OCI-LY7 (cell line): ENCODE results near the gene EMD. TPM values are rescaled to one million over a fixed set of nuclear protein-coding genes. Genes with fewer than 3 reads are reported as not detected.
"Not testable (repeated sequence)": the region's sequence is repeated elsewhere in the genome, so short reads cannot be mapped to it uniquely, and the experiment has no call there.

Experiments
- BruUV-seq: library from RNA; stranded (reverse); fragments of 400-500 nt; replicated peaks from 2 replicates; lab custom pipeline; 2021; lab: Mats Ljungman, UMichigan
- CTCF ChIA-PET: fragments of 300-600 bp; sonication (Branson Sonifier 250); formaldehyde crosslinking; loops from one replicate; lab custom pipeline; 2022; ENCODE audit warnings: antibody characterized with exemption; ENCODE audit not compliant: unreplicated experiment; lab: Charles Lee
- POLR2A ChIA-PET: fragments of 300-600 bp; sonication (Branson Sonifier 250); formaldehyde crosslinking; loops from one replicate; lab custom pipeline; 2022; ENCODE audit warnings: antibody characterized with exemption; lab: Charles Lee
- DNase-seq: peaks from one replicate; pipeline ENCODE4 v3.0.0-alpha.2; 2015; ENCODE audit warnings: low spot score
- H2AFZ ChIP-seq: fragments of 200-600 bp; sonication (generic), shearing (Covaris generic); 2 replicates; pipeline ENCODE4 v1.6.1; 2014; ENCODE audit warnings: mild to moderate bottlenecking, antibody characterized with exemption, low read length, moderate library complexity
- H3K27ac ChIP-seq: fragments of 200-600 bp; sonication (generic); 2 replicates; pipeline ENCODE4 v1.5.1; 2014; ENCODE audit warnings: mixed run types, low read depth, mild to moderate bottlenecking, moderate library complexity, low read length, inconsistent platforms; ENCODE audit not compliant: poor library complexity, severe bottlenecking
- H3K36me3 ChIP-seq: fragments of 200-600 bp; sonication (generic); 2 replicates; pipeline ENCODE4 v1.6.1; 2014; ENCODE audit warnings: mild to moderate bottlenecking, antibody characterized with exemption, low read length, moderate library complexity, mixed read lengths; ENCODE audit not compliant: insufficient read depth
- H3K4me1 ChIP-seq: fragments of 200-600 bp; sonication (generic); 2 replicates; pipeline ENCODE4 v1.5.1; 2014; ENCODE audit warnings: mild to moderate bottlenecking, low read length; ENCODE audit not compliant: insufficient read depth, poor library complexity, severe bottlenecking
- H3K4me2 ChIP-seq: fragments of 200-600 bp; sonication (generic); 2 replicates; pipeline ENCODE4 v1.6.1; 2014; ENCODE audit warnings: mild to moderate bottlenecking, low read length
- H3K4me3 ChIP-seq: fragments of 200-600 bp; sonication (generic); 2 replicates; pipeline ENCODE4 v1.5.1; 2014; ENCODE audit warnings: mild to moderate bottlenecking, low read depth, low read length; ENCODE audit not compliant: poor library complexity, severe bottlenecking
- H3K79me2 ChIP-seq: fragments of 200-600 bp; sonication (generic); 2 replicates; pipeline ENCODE4 v1.6.1; 2016; ENCODE audit warnings: low read depth, mild to moderate bottlenecking, low read length, moderate library complexity, mixed read lengths; ENCODE audit not compliant: insufficient read depth
- H3K9me2 ChIP-seq: fragments of 200-600 bp; sonication (generic); 2 replicates; pipeline ENCODE4 v1.6.1; 2016; ENCODE audit warnings: mild to moderate bottlenecking, low read length, mixed read lengths; ENCODE audit not compliant: insufficient read depth
- H3K9me3 ChIP-seq: fragments of 200-600 bp; sonication (generic); 2 replicates; pipeline ENCODE4 v1.6.1; 2014; ENCODE audit warnings: mild to moderate bottlenecking, mixed run types, low read length, mixed read lengths
- H4K20me1 ChIP-seq: fragments of 200-600 bp; sonication (generic); 2 replicates; pipeline ENCODE4 v1.6.1; 2014; ENCODE audit warnings: mild to moderate bottlenecking, antibody characterized with exemption, low read length, moderate library complexity, mixed read lengths; ENCODE audit not compliant: insufficient read depth
- EZH2phosphoT487 ChIP-seq: fragments of 200-600 bp; sonication (generic); IDR thresholded peaks from 2 replicates; pipeline ENCODE4 v1.6.1; 2018; ENCODE audit warnings: low read depth, borderline replicate concordance, mild to moderate bottlenecking, mixed run types, antibody characterized with exemption, low read length, moderate library complexity, mixed read lengths
- intact Hi-C: fragments of 100-400 bp; cut with micrococcal nuclease; formaldehyde crosslinking; loops from one replicate; pipeline ENCODE4 v1.10.0; 2022; ENCODE audit not compliant: unreplicated experiment
- total RNA-seq, 2 experiments: library from RNA; depleted of rRNA in 1 of 2; stranded (reverse); fragments of >200 nt in 1 of 2; shearing (Covaris generic) in 1 of 2; gene quantifications; 2 replicates each; pipeline ENCODE4 v1.2.3, GENCODE V29; 2014 to 2022
- TF ChIP-seq, protein P1 (sequence below): fragments of 200-600 bp; sonication (generic); conservative IDR thresholded peaks from 2 replicates; pipeline ENCODE4 v1.5.1; 2014; ENCODE audit warnings: mild to moderate bottlenecking, antibody characterized with exemption, low read length, moderate library complexity, mixed read lengths

EMD gene
- total RNA-seq, 2 experiments from 2014 or later = 35.4 to 64.6 TPM

DNA sequence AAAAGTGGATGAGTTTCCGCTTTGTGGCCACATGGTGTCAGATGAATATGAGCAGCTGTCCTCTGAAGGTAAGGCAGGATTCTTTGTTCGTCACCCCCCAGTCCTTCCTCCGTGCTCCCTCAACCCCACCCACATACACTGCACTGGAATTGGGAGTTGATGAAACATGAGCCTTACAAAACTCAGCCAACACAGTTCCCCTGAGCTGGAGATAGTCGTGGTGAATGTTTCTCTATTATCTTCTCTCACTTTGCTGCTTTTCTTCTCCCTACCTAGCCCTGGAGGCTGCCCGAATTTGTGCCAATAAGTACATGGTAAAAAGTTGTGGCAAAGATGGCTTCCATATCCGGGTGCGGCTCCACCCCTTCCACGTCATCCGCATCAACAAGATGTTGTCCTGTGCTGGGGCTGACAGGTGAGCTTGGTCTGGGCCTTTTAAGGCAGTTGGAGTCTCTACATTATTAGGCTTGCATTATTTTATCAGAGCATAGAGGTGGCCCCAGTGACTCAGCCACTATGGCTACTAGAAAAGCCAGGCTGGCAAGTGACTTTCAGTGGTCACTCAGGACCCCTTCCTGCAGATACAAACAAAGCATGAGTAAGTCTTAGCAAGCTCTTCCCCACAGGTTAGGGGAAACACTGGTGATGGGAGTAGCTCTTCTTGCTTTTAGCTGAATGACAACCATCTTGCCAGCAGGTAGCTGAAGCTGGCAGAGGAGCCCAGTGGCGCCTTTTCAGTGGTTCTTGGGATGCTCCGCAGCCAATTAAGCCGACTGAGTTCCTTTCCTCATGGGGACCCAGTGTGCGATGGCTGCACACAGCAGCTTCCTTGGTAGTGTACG, 20.7 kb downstream of the EMD start:
- H3K4me3 ChIP-seq = peak overlapping the region; percentile 86
- peaks cover 13% of the 10 kb centered on the region; the same call in 1 of the 2 replicates for H3K79me2 ChIP-seq
- intact Hi-C loops = loop anchor here (5.0 kb wide), 1 partner anchor 133 kb away; no protein-coding TSS in a partner anchor
- no peak for TF ChIP-seq EZH2phosphoT487
- TF ChIP-seq, protein P1, sequence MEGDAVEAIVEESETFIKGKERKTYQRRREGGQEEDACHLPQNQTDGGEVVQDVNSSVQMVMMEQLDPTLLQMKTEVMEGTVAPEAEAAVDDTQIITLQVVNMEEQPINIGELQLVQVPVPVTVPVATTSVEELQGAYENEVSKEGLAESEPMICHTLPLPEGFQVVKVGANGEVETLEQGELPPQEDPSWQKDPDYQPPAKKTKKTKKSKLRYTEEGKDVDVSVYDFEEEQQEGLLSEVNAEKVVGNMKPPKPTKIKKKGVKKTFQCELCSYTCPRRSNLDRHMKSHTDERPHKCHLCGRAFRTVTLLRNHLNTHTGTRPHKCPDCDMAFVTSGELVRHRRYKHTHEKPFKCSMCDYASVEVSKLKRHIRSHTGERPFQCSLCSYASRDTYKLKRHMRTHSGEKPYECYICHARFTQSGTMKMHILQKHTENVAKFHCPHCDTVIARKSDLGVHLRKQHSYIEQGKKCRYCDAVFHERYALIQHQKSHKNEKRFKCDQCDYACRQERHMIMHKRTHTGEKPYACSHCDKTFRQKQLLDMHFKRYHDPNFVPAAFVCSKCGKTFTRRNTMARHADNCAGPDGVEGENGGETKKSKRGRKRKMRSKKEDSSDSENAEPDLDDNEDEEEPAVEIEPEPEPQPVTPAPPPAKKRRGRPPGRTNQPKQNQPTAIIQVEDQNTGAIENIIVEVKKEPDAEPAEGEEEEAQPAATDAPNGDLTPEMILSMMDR = no peak
- no peaks in the 10 kb centered on the region for H3K9me3 ChIP-seq
- no TSS peak for BruUV-seq
- peak overlapping the region; percentile 90 for H3K27ac ChIP-seq
- H4K20me1 ChIP-seq = no peaks in the 10 kb centered on the region
- no peaks in the 10 kb centered on the region for H3K9me2 ChIP-seq
- peaks cover 38% of the 10 kb centered on the region for H3K36me3 ChIP-seq
- ChIA-PET CTCF (no interaction called here), POLR2A (interaction anchor here (0.8 to 1.3 kb wide), 4 partner anchors 11 to 82 kb away, joined by 3 read pairs; no protein-coding TSS in a partner anchor)
- H3K4me1 ChIP-seq = peaks cover 9% of the 10 kb centered on the region
- DNase-seq = peak; percentile 12
- H3K4me2 ChIP-seq = peak overlapping the region; percentile 98
- no peak overlapping the region for H2AFZ ChIP-seq

DNA sequence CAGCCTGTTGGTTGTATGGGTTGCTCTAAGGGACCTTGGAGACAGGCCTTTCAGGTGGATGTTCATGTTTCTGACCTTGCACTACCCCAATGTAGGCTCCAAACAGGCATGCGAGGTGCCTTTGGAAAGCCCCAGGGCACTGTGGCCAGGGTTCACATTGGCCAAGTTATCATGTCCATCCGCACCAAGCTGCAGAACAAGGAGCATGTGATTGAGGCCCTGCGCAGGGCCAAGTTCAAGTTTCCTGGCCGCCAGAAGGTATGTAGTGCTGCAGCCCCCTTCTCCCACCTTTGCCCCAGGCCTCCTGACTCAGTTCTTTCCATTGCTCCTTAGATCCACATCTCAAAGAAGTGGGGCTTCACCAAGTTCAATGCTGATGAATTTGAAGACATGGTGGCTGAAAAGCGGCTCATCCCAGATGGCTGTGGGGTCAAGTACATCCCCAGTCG, 21.3 kb downstream of the EMD start:
- Histone ChIP-seq H3K4me2 (peak overlapping the region; percentile 98; the same call in 1 of the 2 replicates), H3K36me3 (peaks cover 38% of the 10 kb centered on the region), H3K79me2 (peaks cover 13% of the 10 kb centered on the region; the same call in 1 of the 2 replicates), H3K4me3 (peak overlapping the region; percentile 86)
- H3K9me3 ChIP-seq, H2AFZ ChIP-seq, BruUV-seq, H3K9me2 ChIP-seq, H3K4me1 ChIP-seq, H3K27ac ChIP-seq, CTCF ChIA-PET, DNase-seq, H4K20me1 ChIP-seq: not testable (repeated sequence)
- POLR2A ChIA-PET = interaction anchor here (0.8 to 1.3 kb wide), 4 partner anchors 10 to 81 kb away, joined by 3 read pairs; no protein-coding TSS in a partner anchor
- intact Hi-C loops = loop anchor here (5.0 kb wide), 1 partner anchor 132 kb away; no protein-coding TSS in a partner anchor

DNA sequence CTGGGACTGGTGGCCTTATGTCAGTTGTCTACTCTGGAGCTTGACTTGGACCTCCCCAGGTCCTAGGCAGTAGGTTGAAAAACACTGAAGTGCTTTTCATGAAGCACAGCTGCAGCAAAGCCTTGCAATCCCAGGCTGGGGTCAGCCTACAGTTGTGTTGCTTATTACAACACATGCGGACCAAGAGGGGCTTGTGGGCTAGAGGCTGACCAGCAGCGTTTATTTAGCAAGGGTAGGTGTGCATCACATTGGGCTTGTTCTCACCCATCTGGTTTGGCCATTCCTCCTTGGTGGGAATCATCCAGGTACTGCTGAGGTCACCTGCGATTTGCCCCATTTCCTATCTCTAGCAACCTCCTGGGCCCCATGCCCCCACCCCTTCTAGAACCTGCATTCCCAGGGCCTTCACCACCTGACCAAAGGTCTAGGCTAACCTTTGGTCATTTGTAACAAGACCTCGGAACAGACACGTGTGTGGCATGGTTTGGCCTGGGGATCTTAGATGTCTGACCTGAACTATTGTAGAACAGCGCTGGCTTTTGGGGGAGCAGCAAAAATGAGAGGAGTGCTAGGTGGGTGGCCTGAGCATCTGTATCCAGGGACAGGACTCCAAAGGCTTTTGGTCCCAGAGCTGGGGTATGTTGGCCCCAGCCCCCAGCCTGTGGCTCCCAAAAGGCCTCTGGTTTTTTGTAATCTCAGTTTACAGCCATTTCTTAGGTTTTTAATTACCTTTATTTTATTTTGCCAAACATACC, 22.1 kb downstream of the EMD start:
- Histone ChIP-seq H2AFZ (no peak overlapping the region), H3K9me3 (no peaks in the 10 kb centered on the region), H3K9me2 (no peaks in the 10 kb centered on the region), H3K36me3 (peaks cover 38% of the 10 kb centered on the region), H3K4me1 (peaks cover 9% of the 10 kb centered on the region), H3K79me2 (peaks cover 13% of the 10 kb centered on the region; the same call in 1 of the 2 replicates), H3K4me3 (no peak overlapping the region), H4K20me1 (no peaks in the 10 kb centered on the region), H3K4me2 (0 out of 2 replicates have a peak overlapping the region, but pooled peaks have one; percentile 26), H3K27ac (peak overlapping the region; percentile 39)
- DNase-seq = peak; percentile 11
- TF ChIP-seq, protein P1 = no peak
- TF ChIP-seq EZH2phosphoT487 = no peak
- ChIA-PET POLR2A (no interaction called here), CTCF (no interaction called here)
- no TSS peak for BruUV-seq
- intact Hi-C loops = loop anchor here (5.0 kb wide), 1 partner anchor 131 kb away; no protein-coding TSS in a partner anchor
